ENCODE results near the gene SERPINH1.

GRCh38 chr11:75543806-75544205 is 18.2 kb upstream of the SERPINH1 start:
- no peak for TF ChIP-seq CTCF (conservative IDR thresholded peaks at IDR 0.05; ENCODE audit: low read length)
- no peak for TF ChIP-seq EZH2phosphoT487 (IDR thresholded peaks at IDR 0.05; ENCODE audit: borderline replicate concordance)

Data from Loucy (cell line).